ENCODE results near the gene TEAD1. TPM values are rescaled to one million over a fixed set of nuclear protein-coding genes. Genes with fewer than 3 reads are reported as not detected.

The TEAD1 gene
- polyA plus RNA-seq, 1 donor: 94.4 TPM

- no peak for DNase-seq
These were observed 267.9 kb downstream of the TEAD1 start for GRCh38 chr11:12942157-12942556.

- DNase-seq: peak; percentile 47
These were observed 269.1 kb downstream of the TEAD1 start for GRCh38 chr11:12943311-12943710.

- no peak for DNase-seq
These were observed 270.7 kb downstream of the TEAD1 start for GRCh38 chr11:12944889-12945288.

GRCh38 chr11:12949453-12949852, 275.2 kb downstream of the TEAD1 start:
- DNase-seq: no peak

GRCh38 chr11:12950670-12951069, 276.4 kb downstream of the TEAD1 start:
- DNase-seq: no peak

- no peak for DNase-seq
These were observed 277.2 kb downstream of the TEAD1 start for GRCh38 chr11:12951376-12951775.

GRCh38 chr11:12952094-12952493, 277.9 kb downstream of the TEAD1 start:
- DNase-seq: no peak

GRCh38 chr11:12958986-12959385, 284.8 kb downstream of the TEAD1 start:
- DNase-seq: no peak

GRCh38 chr11:12961615-12962014, 287.4 kb downstream of the TEAD1 start:
- no peak for DNase-seq

- no peak for DNase-seq
These were observed 288.1 kb downstream of the TEAD1 start for GRCh38 chr11:12962306-12962705.

- no peak for DNase-seq
These were observed 288.8 kb downstream of the TEAD1 start for GRCh38 chr11:12963051-12963450.

GRCh38 chr11:12963792-12964536, 289.7 kb downstream of the TEAD1 start:
- DNase-seq: peak; percentile 78

GRCh38 chr11:12964650-12965049, 290.4 kb downstream of the TEAD1 start:
- DNase-seq: no peak

GRCh38 chr11:12966002-12966401, 291.8 kb downstream of the TEAD1 start:
- no peak for DNase-seq

- DNase-seq: no peak
These were observed 293.9 kb downstream of the TEAD1 start for GRCh38 chr11:12968101-12968500.

GRCh38 chr11:12968826-12969225, 294.6 kb downstream of the TEAD1 start:
- DNase-seq: peak; percentile 66

- no peak for DNase-seq
These were observed 297.7 kb downstream of the TEAD1 start for GRCh38 chr11:12971955-12972354.

GRCh38 chr11:12973528-12974181, 299.4 kb downstream of the TEAD1 start:
- peak; percentile 35 for DNase-seq

- DNase-seq: no peak
These were observed 301.0 kb downstream of the TEAD1 start for GRCh38 chr11:12975195-12975594.

- DNase-seq: peak; percentile 74
These were observed 305.9 kb downstream of the TEAD1 start for GRCh38 chr11:12979928-12980689.

GRCh38 chr11:12981676-12982522, 307.7 kb downstream of the TEAD1 start:
- DNase-seq: no peak

GRCh38 chr11:12983336-12983735, 309.1 kb downstream of the TEAD1 start:
- no peak for DNase-seq

All from left kidney (tissue), 2 donors.